Endothelial cell of umbilical vein (primary cell): ENCODE measurements around the gene MPST. TPM values are rescaled to one million over a fixed set of nuclear protein-coding genes. Genes with fewer than 3 reads are reported as not detected.

Source experiments
- BruUV-seq: library from RNA; stranded (reverse); fragments of 400-500 nt; replicated peaks from 2 replicates; lab custom pipeline; 2021; lab: Mats Ljungman, UMichigan
- CTCF ChIA-PET: fragments of 300-600, 350-600 bp; sonication (Branson Sonifier 250); formaldehyde crosslinking; loops from one replicate; lab custom pipeline; 2021; ENCODE audit warnings: antibody characterized with exemption, inconsistent platforms; lab: Charles Lee
- POLR2A ChIA-PET: fragments of 300-600, 350-600 bp; sonication (Branson Sonifier 250); formaldehyde crosslinking; loops from one replicate; lab custom pipeline; 2021; ENCODE audit warnings: antibody characterized with exemption, inconsistent platforms; lab: Charles Lee
- DNase-seq: peaks from one replicate; pipeline ENCODE4 v3.0.0-alpha.2; 2011; ENCODE audit warnings: low read depth, low spot score
- FAIRE-seq: peaks from 2 replicates; lab custom pipeline; 2011; peaks lifted over from hg19 to GRCh38; lab: Jason Lieb, UNC
- H2AFZ ChIP-seq: 2 replicates; pipeline ENCODE4 v1.6.0; 2012; ENCODE audit warnings: low read depth, low read length, control low read depth, inconsistent platforms
- H3K27ac ChIP-seq: 2 replicates; pipeline ENCODE4 v1.5.1; 2011; ENCODE audit warnings: low read depth, mild to moderate bottlenecking, control low read depth, low read length, moderate library complexity; ENCODE audit not compliant: insufficient read depth
- H3K27me3 ChIP-seq, 2 experiments: 2 replicates each; pipeline versions ENCODE4 v1.6.0 to v1.6.1; 2011; ENCODE audit warnings: low read length in 2 of 2, mixed read lengths in 1 of 2; ENCODE audit not compliant: control insufficient read depth in 2 of 2, insufficient read depth in 2 of 2
- H3K36me3 ChIP-seq, 2 experiments: 2 replicates in 1 of 2; 3 replicates in 1 of 2; pipeline ENCODE4 v1.5.1; 2011; ENCODE audit warnings: low read length in 2 of 2, mild to moderate bottlenecking in 1 of 2, moderate library complexity in 1 of 2; ENCODE audit not compliant: control insufficient read depth in 2 of 2, insufficient read depth in 2 of 2; ENCODE audit errors: extremely low read depth in 1 of 2
- H3K4me1 ChIP-seq: 3 replicates; pipeline ENCODE4 v1.5.1; 2011; ENCODE audit warnings: mild to moderate bottlenecking, low read length; ENCODE audit not compliant: control insufficient read depth, insufficient read depth; ENCODE audit errors: extremely low read depth
- H3K4me2 ChIP-seq: 2 replicates; pipeline ENCODE4 v1.6.1; 2011; ENCODE audit warnings: low read length, control low read depth, mixed read lengths; ENCODE audit not compliant: insufficient read depth
- H3K4me3 ChIP-seq, 3 experiments: fragments of 200-600 bp in 1 of 3; sonication (generic), shearing (Covaris generic) in 1 of 3; replicated peaks in 1 of 3; 2 replicates each; pipeline ENCODE4 v1.5.1; 2011 to 2016; ENCODE audit warnings: control low read depth in 3 of 3, low read length in 3 of 3, mild to moderate bottlenecking in 2 of 3, inconsistent platforms in 1 of 3, low read depth in 1 of 3, moderate library complexity in 1 of 3; ENCODE audit not compliant: insufficient read depth in 1 of 3
- H3K79me2 ChIP-seq: 2 replicates; pipeline ENCODE4 v1.6.0; 2012; ENCODE audit warnings: low read length, inconsistent platforms; ENCODE audit not compliant: control insufficient read depth, insufficient read depth
- H3K9ac ChIP-seq: replicated peaks from 2 replicates; pipeline ENCODE3; 2011; ENCODE audit warnings: low read length, control low read depth; ENCODE audit not compliant: insufficient read depth; ENCODE audit errors: extremely low read depth
- H3K9me1 ChIP-seq: replicated peaks from 3 replicates; pipeline ENCODE4 v1.6.0; 2011; ENCODE audit warnings: mild to moderate bottlenecking, low read length; ENCODE audit not compliant: control insufficient read depth, insufficient read depth; ENCODE audit errors: extremely low read depth
- H3K9me3 ChIP-seq: replicated peaks from 2 replicates; pipeline ENCODE4 v1.5.1; 2012; ENCODE audit warnings: low read length, inconsistent platforms; ENCODE audit not compliant: control insufficient read depth, insufficient read depth
- H4K20me1 ChIP-seq: replicated peaks from 2 replicates; pipeline ENCODE3; 2011; ENCODE audit warnings: mild to moderate bottlenecking, low read length; ENCODE audit not compliant: control insufficient read depth, insufficient read depth; ENCODE audit errors: extremely low read depth
- EZH2 ChIP-seq: IDR thresholded peaks from 2 replicates; pipeline ENCODE4 v1.6.1; 2012; ENCODE audit warnings: borderline replicate concordance, low read depth, mild to moderate bottlenecking, moderate library complexity, low read length, inconsistent platforms; ENCODE audit not compliant: severe bottlenecking
- FOS ChIP-seq: IDR thresholded peaks from 2 replicates; pipeline ENCODE4 v1.6.1; 2011; ENCODE audit warnings: mild to moderate bottlenecking, low read length, moderate library complexity, borderline replicate concordance; ENCODE audit not compliant: insufficient read depth
- GATA2 ChIP-seq: IDR thresholded peaks from 2 replicates; pipeline ENCODE4 v1.7.0; 2011; ENCODE audit warnings: low read depth, mild to moderate bottlenecking, moderate library complexity, mixed read lengths, low read length; ENCODE audit not compliant: insufficient read length, insufficient read depth
- JUN ChIP-seq: IDR thresholded peaks from 2 replicates; pipeline ENCODE4 v1.6.1; 2011; ENCODE audit warnings: borderline replicate concordance, low read depth; ENCODE audit not compliant: insufficient read length, insufficient read depth
- MYC ChIP-seq: IDR thresholded peaks from one replicate; pipeline ENCODE4 v1.6.1; 2011; ENCODE audit warnings: mild to moderate bottlenecking, low read depth, low read length
- POLR2A ChIP-seq: IDR thresholded peaks from 2 replicates; pipeline ENCODE4 v1.6.1; 2012; ENCODE audit warnings: low read depth, mild to moderate bottlenecking, control low read depth, low read length
- POLR2AphosphoS5 ChIP-seq: IDR thresholded peaks from 2 replicates; pipeline ENCODE4 v1.6.1; 2012; ENCODE audit warnings: low read depth, mild to moderate bottlenecking, control low read depth, low read length, moderate library complexity; ENCODE audit not compliant: insufficient read depth
- dilution Hi-C: fragments of 300-500 bp; cut with MboI; formaldehyde crosslinking; loops from one replicate; pipeline ENCODE4 v1.15.0; 2019; ENCODE audit warnings: low sequenced_read_pairs; ENCODE audit not compliant: extremely low pct_ligation_motif_present
- intact Hi-C: fragments of 100-400 bp; cut with micrococcal nuclease; formaldehyde crosslinking; loops from one replicate; pipeline ENCODE4 v1.10.0; 2022
- polyA plus RNA-seq, 4 experiments: library from polyadenylated mRNA; depleted of rRNA in 3 of 4; stranded (reverse) in 3 of 4; unstranded in 1 of 4; fragments of >200 nt; gene quantifications; 2 replicates each; pipeline versions ENCODE4 v1.2.1 to v1.2.3, GENCODE V29; 2011 to 2012; ENCODE audit warnings: missing spikeins in 1 of 4
- total RNA-seq: library from RNA; stranded (reverse); gene quantifications from 2 replicates; pipeline ENCODE4 v1.2.3, GENCODE V29; 2021
- TF ChIP-seq, protein P1 (sequence below): IDR thresholded peaks from 2 replicates; pipeline ENCODE4 v1.6.1; 2011; ENCODE audit not compliant: insufficient read depth, insufficient read length
- TF ChIP-seq, protein P2 (sequence below), 2 donors: IDR thresholded peaks; 1 replicate in 1 of 2; 2 replicates in 1 of 2; pipeline ENCODE4 v1.5.1; 2011; ENCODE audit warnings: low read length in 2 of 2, mild to moderate bottlenecking in 2 of 2, moderate library complexity in 2 of 2, control low read depth in 1 of 2, inconsistent platforms in 1 of 2, low read depth in 1 of 2; ENCODE audit not compliant: insufficient read depth in 1 of 2; ENCODE audit errors: extremely low read depth in 1 of 2

The MPST gene
- total and polyA plus RNA-seq, 2 donors (not counting 3 experiments of a cell fraction or from before 2014, with no cell fraction given) = 93.2 to 124 TPM

DNA sequence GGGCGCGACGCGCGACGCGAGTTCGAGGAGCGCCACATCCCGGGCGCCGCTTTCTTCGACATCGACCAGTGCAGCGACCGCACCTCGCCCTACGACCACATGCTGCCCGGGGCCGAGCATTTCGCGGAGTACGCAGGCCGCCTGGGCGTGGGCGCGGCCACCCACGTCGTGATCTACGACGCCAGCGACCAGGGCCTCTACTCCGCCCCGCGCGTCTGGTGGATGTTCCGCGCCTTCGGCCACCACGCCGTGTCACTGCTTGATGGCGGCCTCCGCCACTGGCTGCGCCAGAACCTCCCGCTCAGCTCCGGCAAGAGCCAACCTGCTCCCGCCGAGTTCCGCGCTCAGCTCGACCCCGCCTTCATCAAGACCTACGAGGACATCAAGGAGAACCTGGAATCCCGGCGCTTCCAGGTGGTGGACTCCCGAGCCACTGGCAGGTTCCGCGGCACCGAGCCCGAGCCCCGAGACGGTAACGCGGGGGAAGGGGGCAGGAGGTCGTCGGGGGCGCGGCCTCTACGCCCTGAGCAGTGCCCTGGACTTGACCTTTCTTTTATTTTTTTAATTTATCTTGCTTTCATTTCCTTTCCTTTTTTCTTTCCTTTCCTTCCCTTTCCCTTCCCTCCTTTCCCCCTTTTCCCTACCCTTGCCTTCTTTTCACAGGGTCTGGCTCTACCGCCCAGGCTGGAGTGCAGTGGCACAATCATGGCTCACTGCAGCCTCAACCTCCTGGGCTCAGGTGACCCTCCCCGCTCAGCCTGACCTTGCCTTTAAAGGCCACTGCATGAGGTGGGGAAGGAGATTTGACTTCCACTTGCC lies 5.0 kb downstream of the MPST start:
- H2AFZ ChIP-seq = no peak overlapping the region
- TF ChIP-seq MYC (no peak), POLR2AphosphoS5 (no peak), POLR2A (no peak), FOS (no peak), JUN (no peak), EZH2 (no peak), GATA2 (no peak)
- TF ChIP-seq, protein P1, sequence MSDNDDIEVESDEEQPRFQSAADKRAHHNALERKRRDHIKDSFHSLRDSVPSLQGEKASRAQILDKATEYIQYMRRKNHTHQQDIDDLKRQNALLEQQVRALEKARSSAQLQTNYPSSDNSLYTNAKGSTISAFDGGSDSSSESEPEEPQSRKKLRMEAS = no peak
- TF ChIP-seq, protein P2, sequence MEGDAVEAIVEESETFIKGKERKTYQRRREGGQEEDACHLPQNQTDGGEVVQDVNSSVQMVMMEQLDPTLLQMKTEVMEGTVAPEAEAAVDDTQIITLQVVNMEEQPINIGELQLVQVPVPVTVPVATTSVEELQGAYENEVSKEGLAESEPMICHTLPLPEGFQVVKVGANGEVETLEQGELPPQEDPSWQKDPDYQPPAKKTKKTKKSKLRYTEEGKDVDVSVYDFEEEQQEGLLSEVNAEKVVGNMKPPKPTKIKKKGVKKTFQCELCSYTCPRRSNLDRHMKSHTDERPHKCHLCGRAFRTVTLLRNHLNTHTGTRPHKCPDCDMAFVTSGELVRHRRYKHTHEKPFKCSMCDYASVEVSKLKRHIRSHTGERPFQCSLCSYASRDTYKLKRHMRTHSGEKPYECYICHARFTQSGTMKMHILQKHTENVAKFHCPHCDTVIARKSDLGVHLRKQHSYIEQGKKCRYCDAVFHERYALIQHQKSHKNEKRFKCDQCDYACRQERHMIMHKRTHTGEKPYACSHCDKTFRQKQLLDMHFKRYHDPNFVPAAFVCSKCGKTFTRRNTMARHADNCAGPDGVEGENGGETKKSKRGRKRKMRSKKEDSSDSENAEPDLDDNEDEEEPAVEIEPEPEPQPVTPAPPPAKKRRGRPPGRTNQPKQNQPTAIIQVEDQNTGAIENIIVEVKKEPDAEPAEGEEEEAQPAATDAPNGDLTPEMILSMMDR (IDR thresholded peaks at IDR 0.05; ENCODE audit: extremely low read depth in 1 of 2, insufficient read depth in 1 of 2, low read depth in 1 of 2, low read length in 2 of 2) = no peak
- no peak overlapping the region for H3K4me3 ChIP-seq
- DNase-seq (no peak), FAIRE-seq (no peak)
- H3K27me3 ChIP-seq = no peaks in the 10 kb centered on the region
- no peaks in the 10 kb centered on the region for H3K9me1 ChIP-seq
- H3K4me2 ChIP-seq = no peak overlapping the region
- POLR2A ChIA-PET = no interaction called here
- dilution Hi-C loops = no loop called here
- H3K79me2 ChIP-seq = peaks cover 18% of the 10 kb centered on the region
- H3K9me3 ChIP-seq = no peaks in the 10 kb centered on the region
- intact Hi-C loops = no loop called here
- H3K9ac ChIP-seq = no peak overlapping the region
- H3K36me3 ChIP-seq = peaks cover 6 to 37% of the 10 kb centered on the region in 2 experiments
- BruUV-seq = no TSS peak
- no peaks in the 10 kb centered on the region for H4K20me1 ChIP-seq
- CTCF ChIA-PET = interaction anchor here (0.5 to 2.1 kb wide), 2 partner anchors 16 to 24 kb away, joined by 3 to 4 read pairs; no protein-coding TSS in a partner anchor
- peaks cover 4% of the 10 kb centered on the region for H3K4me1 ChIP-seq
- no peak overlapping the region for H3K27ac ChIP-seq
